HG03139 (cell line): ENCODE results near the gene AJAP1.

Source experiments
- ATAC-seq: cut with Tn5 transposase; IDR thresholded peaks from one replicate; pipeline ENCODE4 v1.9.1; 2021; ENCODE audit not compliant: unreplicated experiment

AJAP1 gene

GRCh38 chr1:4768553-4768952 is 114.1 kb downstream of the AJAP1 start:
- no peak for ATAC-seq

DNA sequence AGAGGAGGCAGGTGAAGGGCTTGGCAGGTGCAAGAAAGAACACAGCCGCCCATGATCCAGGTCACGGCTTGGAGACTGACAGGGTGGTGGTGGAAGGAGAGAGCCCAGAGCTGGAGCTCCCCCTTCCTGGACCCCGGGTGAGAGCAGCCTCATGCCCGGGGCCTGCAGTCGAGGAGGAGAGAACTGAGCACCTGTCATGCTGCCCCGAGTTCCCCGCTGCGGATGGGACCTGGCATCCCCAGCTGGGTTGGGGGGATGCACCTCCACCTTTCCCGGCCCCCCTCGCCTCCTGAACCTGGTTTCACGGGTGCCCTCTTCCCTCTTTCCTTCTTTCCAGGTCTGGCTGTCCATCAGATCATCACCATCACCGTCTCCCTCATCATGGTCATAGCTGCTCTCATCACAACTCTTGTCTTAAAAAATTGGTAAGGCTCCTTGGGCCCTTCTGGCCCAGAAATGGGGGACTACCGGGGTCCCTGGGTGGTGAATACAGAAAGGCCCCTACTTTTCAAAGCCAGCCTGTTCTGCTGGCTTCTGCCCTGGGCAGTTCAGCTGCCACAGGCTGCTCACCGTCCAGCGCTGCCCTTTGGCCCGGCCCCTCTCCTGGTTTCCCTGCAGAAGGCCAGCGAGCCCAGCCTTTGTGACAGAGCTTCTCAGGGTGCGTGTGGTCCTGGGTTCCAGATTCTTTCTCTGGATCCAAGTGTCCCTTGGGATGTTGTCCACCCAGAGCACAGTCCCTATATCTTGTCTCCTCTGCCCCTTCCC is 115.3 kb downstream of the AJAP1 start:
- no peak for ATAC-seq

DNA sequence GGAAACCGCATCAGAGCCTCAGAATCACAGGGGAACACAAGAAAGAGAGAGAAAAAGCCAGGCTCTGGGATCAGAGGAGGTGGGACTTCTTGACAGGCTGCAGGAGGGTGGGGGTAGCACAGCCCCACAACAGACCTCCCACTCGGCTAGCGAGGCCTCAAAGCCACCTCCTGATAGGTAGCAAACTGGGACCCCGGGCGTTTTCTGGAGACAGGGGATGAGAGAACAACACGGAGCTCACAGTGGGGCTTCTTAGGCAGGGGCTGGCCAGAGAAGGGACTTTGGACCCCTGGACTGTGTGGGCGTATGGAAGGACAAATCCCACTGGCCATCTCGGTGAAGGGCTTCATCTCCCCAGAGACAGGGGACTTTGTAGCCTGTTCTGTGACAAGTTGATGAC is 116.3 kb downstream of the AJAP1 start:
- no peak for ATAC-seq

DNA sequence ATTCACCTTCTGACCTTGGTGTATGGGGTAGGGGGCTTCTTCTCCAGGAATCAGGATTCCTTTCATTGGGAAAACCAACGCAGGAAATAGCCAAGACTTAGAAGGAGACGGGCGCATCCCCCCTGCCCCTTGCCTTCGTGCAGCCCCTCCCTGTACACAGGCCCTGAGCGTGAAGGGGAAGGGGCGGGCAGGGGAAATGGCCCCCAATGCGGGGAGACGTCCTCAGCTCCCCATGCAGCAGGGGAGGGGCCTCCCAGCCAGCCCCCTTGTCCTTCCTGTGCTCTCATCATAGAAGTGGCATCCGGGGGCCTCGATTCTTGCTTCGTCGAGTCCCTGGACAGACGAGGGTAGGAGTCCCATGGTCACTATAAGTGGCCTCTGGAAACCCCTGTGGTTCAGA is 116.9 kb downstream of the AJAP1 start:
- ATAC-seq: no peak

- no peak for ATAC-seq
Measured at GRCh38 chr1:4771721-4772120, 117.3 kb downstream of the AJAP1 start.

DNA sequence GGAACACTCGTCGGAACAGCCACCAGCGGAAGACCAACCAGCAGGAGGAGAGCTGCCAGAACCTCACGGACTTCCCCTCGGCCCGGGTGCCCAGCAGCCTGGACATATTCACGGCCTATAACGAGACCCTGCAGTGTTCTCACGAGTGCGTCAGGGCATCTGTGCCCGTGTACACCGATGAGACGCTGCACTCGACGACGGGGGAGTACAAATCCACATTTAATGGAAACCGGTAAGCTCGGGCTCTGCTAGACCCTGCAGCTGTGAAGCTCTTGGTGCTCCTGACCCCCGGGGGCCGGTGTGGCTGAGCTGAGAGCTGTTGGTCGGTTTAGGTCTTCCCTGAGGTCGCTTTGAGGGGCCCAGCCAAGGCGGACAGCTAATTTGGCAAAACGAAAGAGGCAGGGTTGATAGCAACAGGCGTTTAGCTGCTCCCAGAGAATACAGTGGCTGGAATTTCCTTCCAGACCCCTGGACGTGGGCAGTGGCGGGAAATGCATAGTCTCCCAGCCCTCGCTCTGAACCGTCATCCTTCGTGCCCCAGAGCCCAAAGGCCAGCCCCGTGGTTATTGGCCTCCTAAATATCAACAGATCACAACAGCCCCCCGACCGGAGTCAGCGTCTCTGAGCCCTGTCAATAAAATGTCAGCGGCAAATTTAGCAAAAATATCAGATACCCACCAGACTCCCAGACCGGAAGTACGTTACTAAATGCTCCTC is 118.0 kb downstream of the AJAP1 start:
- ATAC-seq: no peak

GRCh38 chr1:4773226-4773625 is 118.8 kb downstream of the AJAP1 start:
- ATAC-seq: no peak

- no peak for ATAC-seq
Measured at GRCh38 chr1:4775506-4775905, 121.1 kb downstream of the AJAP1 start.

DNA sequence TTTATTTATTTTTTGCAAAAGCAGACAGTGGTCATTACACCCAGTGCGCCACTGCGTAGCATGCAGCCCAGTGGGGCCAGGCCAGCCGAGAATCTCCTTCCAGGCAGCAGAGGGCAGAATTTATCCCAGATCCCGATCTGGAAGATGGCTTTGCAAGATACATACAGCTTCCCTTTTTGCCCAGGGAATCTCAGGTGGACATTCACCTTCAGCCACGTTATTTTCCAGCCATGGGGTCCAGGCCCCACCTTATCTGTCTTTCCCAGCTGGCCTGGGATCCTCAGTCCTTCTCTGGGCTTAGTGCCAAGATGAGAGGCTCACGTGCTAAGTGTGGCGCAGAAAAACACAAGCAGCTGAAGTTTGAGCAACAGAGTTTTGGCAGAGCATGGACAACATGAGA is 123.6 kb downstream of the AJAP1 start:
- no peak for ATAC-seq

DNA sequence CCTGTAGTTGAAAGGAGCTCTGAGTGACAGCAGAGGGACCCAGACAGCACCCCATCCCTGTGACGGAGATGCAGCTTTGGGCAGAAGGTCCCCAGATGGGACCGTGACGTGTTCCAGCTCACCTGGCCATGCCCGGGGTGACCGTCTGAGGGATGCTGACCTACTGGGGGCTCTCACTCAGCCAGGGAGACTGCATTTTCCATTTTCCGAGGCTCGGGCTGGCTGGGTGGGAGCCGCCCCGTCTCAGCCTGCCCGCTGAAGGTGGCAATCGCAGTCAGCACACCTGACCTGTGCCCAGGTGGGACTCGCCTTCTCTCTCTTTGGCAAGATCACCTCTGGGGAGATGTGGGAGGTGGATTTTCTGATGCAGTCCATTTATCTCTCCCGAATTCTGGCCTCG is 127.2 kb downstream of the AJAP1 start:
- no peak for ATAC-seq

- ATAC-seq: no peak
Measured at GRCh38 chr1:4784761-4785160, 130.4 kb downstream of the AJAP1 start.

- no peak for ATAC-seq
Measured at GRCh38 chr1:4786055-4786454, 131.6 kb downstream of the AJAP1 start.

- no peak for ATAC-seq
Measured at GRCh38 chr1:4787551-4787950, 133.1 kb downstream of the AJAP1 start.

DNA sequence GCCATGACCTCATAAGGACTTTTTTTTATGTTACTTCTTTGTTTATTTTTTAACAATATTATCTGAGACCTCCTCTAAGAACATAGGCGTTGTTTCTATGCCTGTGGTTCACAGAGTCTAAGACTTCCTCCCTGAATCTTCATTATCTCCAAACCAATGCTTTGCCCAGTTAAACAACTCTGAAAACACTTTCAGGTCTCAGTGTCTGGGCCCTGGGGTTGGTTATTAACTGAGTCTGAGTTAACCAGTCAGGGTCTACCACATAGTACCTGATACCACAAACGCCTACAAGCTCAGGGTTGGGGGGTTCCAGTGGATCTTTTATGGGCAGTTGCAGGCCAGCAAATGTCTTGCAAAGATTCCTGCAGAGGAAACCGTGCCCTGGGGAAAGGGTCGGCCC is 138.2 kb downstream of the AJAP1 start:
- ATAC-seq: no peak

GRCh38 chr1:4794020-4794780 is 139.8 kb downstream of the AJAP1 start:
- ATAC-seq: no peak

GRCh38 chr1:4796161-4797015 is 142.0 kb downstream of the AJAP1 start:
- peak; percentile 78 for ATAC-seq

- ATAC-seq: peak; percentile 27
Measured at GRCh38 chr1:4797016-4797410, 142.6 kb downstream of the AJAP1 start.

GRCh38 chr1:4797429-4797828 is 143.0 kb downstream of the AJAP1 start:
- ATAC-seq: no peak

- no peak for ATAC-seq
Measured at GRCh38 chr1:4801192-4801924, 146.9 kb downstream of the AJAP1 start.

- no peak for ATAC-seq
Measured at GRCh38 chr1:4802024-4802423, 147.6 kb downstream of the AJAP1 start.
